HepG2 (cell line): Measurements from ENCODE around the gene STK11. TPM values are rescaled to one million over a fixed set of nuclear protein-coding genes. Genes with fewer than 3 reads are reported as not detected.

Experiments
- ARID2 ChIP-seq: sonication (generic); formaldehyde crosslinking; IDR thresholded peaks from 2 replicates; pipeline ENCODE4 v1.8.1; 2022; ENCODE audit warnings: mild to moderate bottlenecking, missing genetic modification reagents, borderline replicate concordance
- BHLHE40 ChIP-seq: IDR thresholded peaks from 2 replicates; pipeline ENCODE4 v1.6.1; 2011; ENCODE audit warnings: low read length, improper control_type of control experiment
- CCDC6 ChIP-seq: sonication (generic); formaldehyde crosslinking; IDR thresholded peaks from 2 replicates; pipeline ENCODE4 v1.8.1; 2022; ENCODE audit warnings: mild to moderate bottlenecking, missing genetic modification reagents, moderate library complexity
- CHD4 ChIP-seq: fragments of 200-600 bp; sonication (generic); IDR thresholded peaks from 2 replicates; pipeline ENCODE4 v1.7.0; 2017; ENCODE audit warnings: mild to moderate bottlenecking, low read length, borderline replicate concordance
- CREM ChIP-seq, 2 experiments: sonication (generic) in 1 of 2; formaldehyde crosslinking in 1 of 2; IDR thresholded peaks; 2 replicates each; pipeline versions ENCODE4 v1.4.0 to v1.6.1; 2016 to 2020; ENCODE audit warnings: antibody characterized with exemption in 1 of 2, mild to moderate bottlenecking in 1 of 2, missing genetic modification reagents in 1 of 2
- GFI1 ChIP-seq: sonication (generic); formaldehyde crosslinking; IDR thresholded peaks from 2 replicates; pipeline ENCODE4 v1.5.0; 2020; ENCODE audit warnings: missing genetic modification reagents, mild to moderate bottlenecking, borderline replicate concordance
- GZF1 ChIP-seq: sonication (generic); formaldehyde crosslinking; IDR thresholded peaks from 2 replicates; pipeline ENCODE4 v1.5.1; 2020; ENCODE audit warnings: mild to moderate bottlenecking, missing genetic modification reagents
- HNRNPL ChIP-seq: fragments of 200-400 bp; formaldehyde crosslinking; IDR thresholded peaks from 2 replicates; pipeline ENCODE4 v1.6.1; 2017; ENCODE audit warnings: mild to moderate bottlenecking, low read depth, low read length
- KLF11 ChIP-seq: IDR thresholded peaks from 2 replicates; pipeline ENCODE4 v1.6.1; 2016; ENCODE audit warnings: missing compliant biosample characterization
- MED1 ChIP-seq: sonication (generic); formaldehyde crosslinking; IDR thresholded peaks from 2 replicates; pipeline ENCODE4 v1.4.0; 2020; ENCODE audit warnings: missing genetic modification reagents
- PAWR ChIP-seq: sonication (generic); formaldehyde crosslinking; IDR thresholded peaks from 2 replicates; pipeline ENCODE4 v1.4.0; 2020; ENCODE audit warnings: missing genetic modification reagents, mild to moderate bottlenecking, borderline replicate concordance
- POGZ ChIP-seq: sonication (generic); formaldehyde crosslinking; IDR thresholded peaks from 2 replicates; pipeline ENCODE4 v1.4.0; 2020; ENCODE audit warnings: mild to moderate bottlenecking, missing genetic modification reagents
- PPARG ChIP-seq: conservative IDR thresholded peaks from 2 replicates; pipeline ENCODE4 v1.6.1; 2016; ENCODE audit warnings: missing biosample characterization, missing genetic modification reagents
- SMARCC2 ChIP-seq: fragments of 450-650 bp; IDR thresholded peaks from 2 replicates; pipeline ENCODE4 v1.6.1; 2017; ENCODE audit warnings: antibody characterized with exemption, mild to moderate bottlenecking
- SP1 ChIP-seq, 2 experiments: fragments of 450-650 bp in 1 of 2; sonication (generic) in 1 of 2; formaldehyde crosslinking in 1 of 2; IDR thresholded peaks; 2 replicates each; pipeline versions ENCODE4 v1.4.0 to v1.6.1; 2016 to 2020; ENCODE audit warnings: missing genetic modification reagents in 1 of 2
- ZNF382 ChIP-seq: sonication (generic); formaldehyde crosslinking; IDR thresholded peaks from 2 replicates; pipeline ENCODE4 v1.5.0; 2020; ENCODE audit warnings: missing genetic modification reagents, mild to moderate bottlenecking, borderline replicate concordance
- ZNF430 ChIP-seq: sonication (generic); formaldehyde crosslinking; IDR thresholded peaks from 2 replicates; pipeline ENCODE4 v1.9.0; 2021; ENCODE audit warnings: mild to moderate bottlenecking, missing genetic modification reagents
- ZNF879 ChIP-seq: sonication (generic); formaldehyde crosslinking; IDR thresholded peaks from 2 replicates; pipeline ENCODE4 v1.8.1; 2023; ENCODE audit warnings: missing genetic modification reagents
- polyA plus RNA-seq, 8 experiments: library from polyadenylated mRNA; depleted of rRNA in 3 of 8; stranded (reverse) in 7 of 8; unstranded in 1 of 8; fragments of >200 nt; fragmentation: Illumina TruSeq in 4 of 8; extraction: Trizol in 4 of 8; gene quantifications; 2 replicates each; pipeline versions ENCODE4 v1.2.1 to v1.2.3, GENCODE V29; 2011 to 2016; ENCODE audit warnings: low read depth in 4 of 8, missing spikeins in 1 of 8, mixed read lengths in 1 of 8; ENCODE audit not compliant: insufficient read depth in 1 of 8
- total RNA-seq, 5 experiments: library from RNA; depleted of rRNA; stranded (reverse); fragments of >200 nt; fragmentation: Illumina TruSeq; extraction: Trizol; gene quantifications; 2 replicates each; pipeline ENCODE4 v1.2.3, GENCODE V29; 2016; ENCODE audit warnings: low read depth in 1 of 5
- TF ChIP-seq, protein P1 (sequence below): sonication (generic); formaldehyde crosslinking; IDR thresholded peaks from 2 replicates; pipeline ENCODE4 v1.4.0; 2020; ENCODE audit warnings: missing genetic modification reagents
- TF ChIP-seq, protein P2 (sequence below): sonication (generic); formaldehyde crosslinking; IDR thresholded peaks from 2 replicates; pipeline ENCODE4 v1.4.0; 2020; ENCODE audit warnings: missing genetic modification reagents; ENCODE audit errors: not compliant biosample characterization
- TF ChIP-seq, protein P3 (sequence below): sonication (generic); formaldehyde crosslinking; conservative IDR thresholded peaks from 2 replicates; pipeline ENCODE4 v1.8.1; 2023; ENCODE audit warnings: missing genetic modification reagents
- TF ChIP-seq, protein P4 (sequence below): sonication (generic); formaldehyde crosslinking; IDR thresholded peaks from 2 replicates; pipeline ENCODE4 v1.8.0; 2023; ENCODE audit warnings: mild to moderate bottlenecking, missing genetic modification reagents
- TF ChIP-seq, protein P5 (sequence below): sonication (generic); formaldehyde crosslinking; IDR thresholded peaks from 2 replicates; pipeline ENCODE4 v1.4.0; 2020; ENCODE audit warnings: missing genetic modification reagents

STK11 gene
- total and polyA plus RNA-seq, 2 of the 13 experiments (the other 11 are each of a cell fraction or from before 2014, with no cell fraction given): 27.5 to 43.6 TPM

DNA sequence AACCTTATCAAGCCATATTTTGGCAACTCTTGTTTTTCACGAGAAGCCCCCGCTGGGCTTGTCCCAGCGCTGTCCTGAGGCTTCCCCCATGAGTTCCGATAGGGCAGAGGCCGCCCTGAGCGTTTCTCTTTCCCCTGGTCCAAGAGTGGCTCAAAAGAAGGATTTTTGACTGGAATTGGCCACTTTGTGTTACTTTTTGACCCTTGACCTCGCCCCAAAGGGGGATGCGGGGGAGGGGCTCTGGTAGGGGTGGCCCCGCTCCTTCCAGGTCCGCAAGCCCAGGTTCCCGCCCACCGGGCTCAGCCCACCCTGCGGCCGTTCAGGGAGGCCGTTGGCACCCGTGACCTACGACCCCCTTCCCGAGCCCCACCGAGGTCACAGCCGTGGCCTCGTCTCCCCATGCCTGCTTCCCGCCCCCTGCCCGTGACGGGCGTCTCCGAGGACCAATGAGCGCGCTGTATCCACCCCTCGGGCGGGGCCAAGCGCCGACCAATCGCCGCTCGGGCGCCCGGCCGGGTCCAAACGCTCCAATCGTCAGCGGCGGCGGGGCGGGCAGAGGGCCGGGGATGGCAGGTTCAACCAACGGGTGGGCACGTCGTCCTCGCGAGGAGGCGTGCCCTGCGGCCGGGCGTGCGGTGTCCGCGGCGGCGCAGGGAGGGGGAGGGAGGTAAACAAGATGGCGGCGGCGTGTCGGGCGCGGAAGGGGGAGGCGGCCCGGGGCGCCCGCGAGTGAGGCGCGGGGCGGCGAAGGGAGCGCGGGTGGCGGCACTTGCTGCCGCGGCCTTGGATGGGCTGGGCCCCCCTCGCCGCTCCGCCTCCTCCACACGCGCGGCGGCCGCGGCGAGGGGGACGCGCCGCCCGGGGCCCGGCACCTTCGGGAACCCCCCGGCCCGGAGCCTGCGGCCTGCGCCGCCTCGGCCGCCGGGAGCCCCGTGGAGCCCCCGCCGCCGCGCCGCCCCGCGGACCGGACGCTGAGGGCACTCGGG, at the start of gene STK11 (continued):
- TF ChIP-seq CCDC6 (CRISPR knock-in tag) (no peak), MED1 (CRISPR knock-in tag) (peak; percentile 56), PAWR (CRISPR knock-in tag) (no peak), HNRNPL (no peak), POGZ (peak; percentile 65; the same call in 1 of the 2 replicates), GZF1 (CRISPR knock-in tag) (no peak), CHD4 (no peak), ZNF430 (CRISPR knock-in tag) (0 out of 2 replicates have a peak, but pooled peaks have one; percentile 60), CREM (IDR thresholded peaks at IDR 0.05) (no peak; the same call in 1 of the 2 replicates), CREM (CRISPR knock-in tag; IDR thresholded peaks at IDR 0.05) (no peak), SP1 (IDR thresholded peaks at IDR 0.05) (peak; percentile 55; the same call in 1 of the 2 replicates), SP1 (CRISPR knock-in tag; IDR thresholded peaks at IDR 0.05) (peak; percentile 94), PPARG (CRISPR knock-in tag) (peak; percentile 98), BHLHE40 (peak; percentile 42), ZNF879 (CRISPR knock-in tag) (no peak), GFI1 (CRISPR knock-in tag) (no peak), ARID2 (CRISPR knock-in tag) (no peak), KLF11 (CRISPR knock-in tag) (no peak), ZNF382 (CRISPR knock-in tag) (no peak), SMARCC2 (no peak)
- TF ChIP-seq, protein P1, sequence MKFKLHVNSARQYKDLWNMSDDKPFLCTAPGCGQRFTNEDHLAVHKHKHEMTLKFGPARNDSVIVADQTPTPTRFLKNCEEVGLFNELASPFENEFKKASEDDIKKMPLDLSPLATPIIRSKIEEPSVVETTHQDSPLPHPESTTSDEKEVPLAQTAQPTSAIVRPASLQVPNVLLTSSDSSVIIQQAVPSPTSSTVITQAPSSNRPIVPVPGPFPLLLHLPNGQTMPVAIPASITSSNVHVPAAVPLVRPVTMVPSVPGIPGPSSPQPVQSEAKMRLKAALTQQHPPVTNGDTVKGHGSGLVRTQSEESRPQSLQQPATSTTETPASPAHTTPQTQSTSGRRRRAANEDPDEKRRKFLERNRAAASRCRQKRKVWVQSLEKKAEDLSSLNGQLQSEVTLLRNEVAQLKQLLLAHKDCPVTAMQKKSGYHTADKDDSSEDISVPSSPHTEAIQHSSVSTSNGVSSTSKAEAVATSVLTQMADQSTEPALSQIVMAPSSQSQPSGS (CRISPR knock-in tag): no peak
- TF ChIP-seq, protein P2, sequence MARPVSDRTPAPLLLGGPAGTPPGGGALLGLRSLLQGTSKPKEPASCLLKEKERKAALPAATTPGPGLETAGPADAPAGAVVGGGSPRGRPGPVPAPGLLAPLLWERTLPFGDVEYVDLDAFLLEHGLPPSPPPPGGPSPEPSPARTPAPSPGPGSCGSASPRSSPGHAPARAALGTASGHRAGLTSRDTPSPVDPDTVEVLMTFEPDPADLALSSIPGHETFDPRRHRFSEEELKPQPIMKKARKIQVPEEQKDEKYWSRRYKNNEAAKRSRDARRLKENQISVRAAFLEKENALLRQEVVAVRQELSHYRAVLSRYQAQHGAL (CRISPR knock-in tag): no peak
- TF ChIP-seq, protein P3, sequence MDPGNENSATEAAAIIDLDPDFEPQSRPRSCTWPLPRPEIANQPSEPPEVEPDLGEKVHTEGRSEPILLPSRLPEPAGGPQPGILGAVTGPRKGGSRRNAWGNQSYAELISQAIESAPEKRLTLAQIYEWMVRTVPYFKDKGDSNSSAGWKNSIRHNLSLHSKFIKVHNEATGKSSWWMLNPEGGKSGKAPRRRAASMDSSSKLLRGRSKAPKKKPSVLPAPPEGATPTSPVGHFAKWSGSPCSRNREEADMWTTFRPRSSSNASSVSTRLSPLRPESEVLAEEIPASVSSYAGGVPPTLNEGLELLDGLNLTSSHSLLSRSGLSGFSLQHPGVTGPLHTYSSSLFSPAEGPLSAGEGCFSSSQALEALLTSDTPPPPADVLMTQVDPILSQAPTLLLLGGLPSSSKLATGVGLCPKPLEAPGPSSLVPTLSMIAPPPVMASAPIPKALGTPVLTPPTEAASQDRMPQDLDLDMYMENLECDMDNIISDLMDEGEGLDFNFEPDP: no peak
- TF ChIP-seq, protein P4, sequence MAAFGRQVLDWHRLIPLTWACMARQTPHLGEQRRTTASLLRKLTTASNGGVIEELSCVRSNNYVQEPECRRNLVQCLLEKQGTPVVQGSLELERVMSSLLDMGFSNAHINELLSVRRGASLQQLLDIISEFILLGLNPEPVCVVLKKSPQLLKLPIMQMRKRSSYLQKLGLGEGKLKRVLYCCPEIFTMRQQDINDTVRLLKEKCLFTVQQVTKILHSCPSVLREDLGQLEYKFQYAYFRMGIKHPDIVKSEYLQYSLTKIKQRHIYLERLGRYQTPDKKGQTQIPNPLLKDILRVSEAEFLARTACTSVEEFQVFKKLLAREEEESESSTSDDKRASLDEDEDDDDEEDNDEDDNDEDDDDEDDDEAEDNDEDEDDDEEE (CRISPR knock-in tag): no peak
- TF ChIP-seq, protein P5, sequence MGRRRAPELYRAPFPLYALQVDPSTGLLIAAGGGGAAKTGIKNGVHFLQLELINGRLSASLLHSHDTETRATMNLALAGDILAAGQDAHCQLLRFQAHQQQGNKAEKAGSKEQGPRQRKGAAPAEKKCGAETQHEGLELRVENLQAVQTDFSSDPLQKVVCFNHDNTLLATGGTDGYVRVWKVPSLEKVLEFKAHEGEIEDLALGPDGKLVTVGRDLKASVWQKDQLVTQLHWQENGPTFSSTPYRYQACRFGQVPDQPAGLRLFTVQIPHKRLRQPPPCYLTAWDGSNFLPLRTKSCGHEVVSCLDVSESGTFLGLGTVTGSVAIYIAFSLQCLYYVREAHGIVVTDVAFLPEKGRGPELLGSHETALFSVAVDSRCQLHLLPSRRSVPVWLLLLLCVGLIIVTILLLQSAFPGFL (CRISPR knock-in tag): no peak
